ENCODE results near the gene KREMEN1.

Gene KREMEN1

GRCh38 chr22:29175312-29175835 lies 102.5 kb downstream of the KREMEN1 start:
- H3K4me3 ChIP-seq (ENCODE audit: low read depth, low read length): no peak overlapping the region
- DNase-seq (ENCODE audit: low read depth, low spot score): no peak
- in situ Hi-C loops (cut with HindIII; ENCODE audit: low sequenced_read_pairs): no loop called here
- no peak for TF ChIP-seq CTCF (IDR thresholded peaks at IDR 0.05; ENCODE audit: low read depth, low read length)

- in situ Hi-C loops (cut with HindIII; ENCODE audit: low sequenced_read_pairs): no loop called here
- no peak overlapping the region for H3K4me3 ChIP-seq (ENCODE audit: low read depth, low read length)
- no peak for DNase-seq (ENCODE audit: low read depth, low spot score)
- no peak for TF ChIP-seq CTCF (IDR thresholded peaks at IDR 0.05; ENCODE audit: low read depth, low read length)
Measured at GRCh38 chr22:29183971-29184848, 111.4 kb downstream of the KREMEN1 start.

GRCh38 chr22:29184849-29185490 lies 112.1 kb downstream of the KREMEN1 start:
- no peak overlapping the region for H3K4me3 ChIP-seq (ENCODE audit: low read depth, low read length)
- TF ChIP-seq CTCF (IDR thresholded peaks at IDR 0.05; ENCODE audit: low read depth, low read length): no peak
- in situ Hi-C loops (cut with HindIII; ENCODE audit: low sequenced_read_pairs): no loop called here
- no peak for DNase-seq (ENCODE audit: low read depth, low spot score)

- H3K4me3 ChIP-seq (ENCODE audit: low read depth, low read length): no peak overlapping the region
- DNase-seq (ENCODE audit: low read depth, low spot score): no peak
- TF ChIP-seq CTCF (IDR thresholded peaks at IDR 0.05; ENCODE audit: low read depth, low read length): no peak
- in situ Hi-C loops (cut with HindIII; ENCODE audit: low sequenced_read_pairs): no loop called here
Measured at GRCh38 chr22:29186302-29186701, 113.5 kb downstream of the KREMEN1 start.

- in situ Hi-C loops (cut with HindIII; ENCODE audit: low sequenced_read_pairs): no loop called here
- TF ChIP-seq CTCF (IDR thresholded peaks at IDR 0.05; ENCODE audit: low read depth, low read length): no peak
- H3K4me3 ChIP-seq (ENCODE audit: low read depth, low read length): no peak overlapping the region
- no peak for DNase-seq (ENCODE audit: low read depth, low spot score)
Measured at GRCh38 chr22:29187831-29188230, 115.0 kb downstream of the KREMEN1 start.

- in situ Hi-C loops (cut with HindIII; ENCODE audit: low sequenced_read_pairs): no loop called here
- no peak for TF ChIP-seq CTCF (IDR thresholded peaks at IDR 0.05; ENCODE audit: low read depth, low read length)
- no peak for DNase-seq (ENCODE audit: low read depth, low spot score)
- no peak overlapping the region for H3K4me3 ChIP-seq (ENCODE audit: low read depth, low read length)
Measured at GRCh38 chr22:29190051-29190450, 117.2 kb downstream of the KREMEN1 start.

Measured in astrocyte of the spinal cord (primary cell).